Hepatocyte (in vitro differentiated cells): ENCODE data around the gene TRIM6. TPM values are rescaled to one million over a fixed set of nuclear protein-coding genes. Genes with fewer than 3 reads are reported as not detected.

ENCODE experiments used
- DNase-seq: peaks from one replicate; pipeline ENCODE4 v3.0.0-alpha.2; 2016; ENCODE audit warnings: low spot score
- H2AFZ ChIP-seq: fragments of 200-600 bp; sonication (generic); 2 replicates; pipeline ENCODE4 v1.6.0; 2016; ENCODE audit warnings: antibody characterized with exemption, mild to moderate bottlenecking
- H3K27ac ChIP-seq: fragments of 200-600 bp; sonication (generic); 2 replicates; pipeline ENCODE4 v1.5.1; 2016; ENCODE audit warnings: mild to moderate bottlenecking
- H3K27me3 ChIP-seq: fragments of 200-600 bp; sonication (generic); 2 replicates; pipeline ENCODE4 v1.6.1; 2016
- H3K36me3 ChIP-seq: fragments of 200-600 bp; sonication (generic); replicated peaks from 2 replicates; pipeline ENCODE4 v1.5.1; 2016; ENCODE audit warnings: low read depth; ENCODE audit not compliant: insufficient read depth
- H3K4me1 ChIP-seq: fragments of 200-600 bp; sonication (generic); 2 replicates; pipeline ENCODE4 v1.5.1; 2016; ENCODE audit warnings: mild to moderate bottlenecking, moderate library complexity; ENCODE audit not compliant: insufficient read depth
- H3K4me2 ChIP-seq: fragments of 200-600 bp; sonication (generic); 2 replicates; pipeline ENCODE4 v1.6.0; 2016
- H3K4me3 ChIP-seq: fragments of 200-600 bp; sonication (generic); 2 replicates; pipeline ENCODE4 v1.5.1; 2016; ENCODE audit warnings: mild to moderate bottlenecking
- H3K79me2 ChIP-seq: fragments of 200-600 bp; sonication (generic); 2 replicates; pipeline ENCODE4 v1.6.0; 2017; ENCODE audit warnings: mild to moderate bottlenecking
- H3K9me2 ChIP-seq: fragments of 200-600 bp; sonication (generic); replicated peaks from 2 replicates; pipeline ENCODE4 v1.6.0; 2017; ENCODE audit warnings: mild to moderate bottlenecking; ENCODE audit not compliant: insufficient read depth
- H3K9me3 ChIP-seq: fragments of 200-600 bp; sonication (generic); 2 replicates; pipeline ENCODE4 v1.5.1; 2016; ENCODE audit warnings: low read depth, mild to moderate bottlenecking
- H4K20me1 ChIP-seq: fragments of 200-600 bp; sonication (generic); 2 replicates; pipeline ENCODE4 v1.6.0; 2016; ENCODE audit warnings: mild to moderate bottlenecking; ENCODE audit not compliant: insufficient read depth, poor library complexity, severe bottlenecking
- CTCF ChIP-seq: fragments of 200-600 bp; sonication (generic); IDR thresholded peaks from 2 replicates; pipeline ENCODE4 v1.5.1; 2016; ENCODE audit warnings: antibody characterized with exemption, mild to moderate bottlenecking; ENCODE audit not compliant: poor library complexity
- EZH2 ChIP-seq: fragments of 200-600 bp; sonication (generic); IDR thresholded peaks from 2 replicates; pipeline ENCODE4 v1.6.1; 2016; ENCODE audit warnings: antibody characterized with exemption, mild to moderate bottlenecking, borderline replicate concordance
- EZH2phosphoT487 ChIP-seq: fragments of 200-600 bp; sonication (generic); IDR thresholded peaks from one replicate; pipeline ENCODE4 v1.6.1; 2018; ENCODE audit warnings: antibody characterized with exemption, mild to moderate bottlenecking, low read depth, moderate library complexity; ENCODE audit not compliant: unreplicated experiment, severe bottlenecking
- WGBS: methylation state at CpG from one replicate; pipeline ENCODE4 v1.1.6; 2016; ENCODE audit warnings: low lambda C conversion rate; ENCODE audit errors: missing lambda C conversion rate; 5-methylcytosine and 5-hydroxymethylcytosine counted together
- polyA plus RNA-seq: library from polyadenylated mRNA; unstranded; fragments of >200 nt; fragmentation: Nextera tagmentation; extraction: Ambion mirVana; gene quantifications from 2 replicates; pipeline ENCODE4 v1.2.1, GENCODE V29; 2016
- total RNA-seq: library from RNA; depleted of rRNA; stranded (reverse); fragments of >200 nt; gene quantifications from 2 replicates; pipeline ENCODE4 v1.2.3, GENCODE V29; 2014

The TRIM6 gene
- total and polyA plus RNA-seq, 2 experiments from 2014 or later: 4.3 to 10.7 TPM

- no peaks in the 10 kb centered on the region for H3K79me2 ChIP-seq
- H3K9me2 ChIP-seq: no peaks in the 10 kb centered on the region
- no peak overlapping the region for H3K27ac ChIP-seq
- no peak for DNase-seq
- no peaks in the 10 kb centered on the region for H4K20me1 ChIP-seq
- H3K27me3 ChIP-seq: no peaks in the 10 kb centered on the region
- 86% methylated on average over 1 of the region's 1 CpG for WGBS
- no peak overlapping the region for H3K4me3 ChIP-seq
- H2AFZ ChIP-seq: no peak overlapping the region
- H3K4me2 ChIP-seq: no peak overlapping the region
- no peak for TF ChIP-seq EZH2phosphoT487
- TF ChIP-seq EZH2: no peak
- no peak for TF ChIP-seq CTCF
- no peaks in the 10 kb centered on the region for H3K4me1 ChIP-seq
- no peaks in the 10 kb centered on the region for H3K9me3 ChIP-seq
- no peaks in the 10 kb centered on the region for H3K36me3 ChIP-seq
These were observed 32.0 kb upstream of the TRIM6 start for GRCh38 chr11:5564259-5565019.

GRCh38 chr11:5574654-5575053 lies 21.8 kb upstream of the TRIM6 start:
- H3K9me2 ChIP-seq: no peaks in the 10 kb centered on the region
- TF ChIP-seq CTCF: no peak
- TF ChIP-seq EZH2: no peak
- no peak for TF ChIP-seq EZH2phosphoT487
- H3K36me3 ChIP-seq: no peaks in the 10 kb centered on the region
- 95% methylated on average over 2 of the region's 2 CpGs for WGBS
- H3K79me2 ChIP-seq: no peaks in the 10 kb centered on the region
- H3K9me3 ChIP-seq: no peaks in the 10 kb centered on the region
- no peak overlapping the region for H2AFZ ChIP-seq
- no peaks in the 10 kb centered on the region for H3K4me1 ChIP-seq
- H3K27me3 ChIP-seq: no peaks in the 10 kb centered on the region
- no peak for DNase-seq
- no peak overlapping the region for H3K4me3 ChIP-seq
- no peak overlapping the region for H3K27ac ChIP-seq
- H4K20me1 ChIP-seq: no peaks in the 10 kb centered on the region
- no peak overlapping the region for H3K4me2 ChIP-seq

- TF ChIP-seq EZH2 (no peak), EZH2phosphoT487 (no peak), CTCF (no peak)
- Histone ChIP-seq H3K27ac (no peak overlapping the region), H4K20me1 (no peaks in the 10 kb centered on the region), H3K9me3 (no peaks in the 10 kb centered on the region), H3K4me2 (no peak overlapping the region), H3K4me1 (no peaks in the 10 kb centered on the region), H2AFZ (no peak overlapping the region), H3K79me2 (no peaks in the 10 kb centered on the region), H3K27me3 (no peaks in the 10 kb centered on the region), H3K9me2 (no peaks in the 10 kb centered on the region), H3K4me3 (no peak overlapping the region), H3K36me3 (no peaks in the 10 kb centered on the region)
- WGBS: 82% methylated on average over 4 of the region's 4 CpGs
- no peak for DNase-seq
These were observed 21.3 kb upstream of the TRIM6 start for GRCh38 chr11:5575152-5575551.
